ENCODE measurements around the gene SLC35A4.

Gene SLC35A4

GRCh38 chr5:140564196-140565023, at the start of gene SLC35A4, which contains the start of gene APBB3:
Gene SLC35A4 (plus strand): TSS chr5:140564828. CDS start chr5:140567170, 2,342 bp downstream.
Gene APBB3 (minus strand): TSS chr5:140564598. CDS start chr5:140564245, 353 bp downstream.
- DNase-seq, result peak; percentile 84

GRCh38 chr5:140524003-140524402, 40.6 kb upstream of the SLC35A4 start:
- no peak for DNase-seq

GRCh38 chr5:140540227-140540626, 24.4 kb upstream of the SLC35A4 start:
- no peak for DNase-seq

GRCh38 chr5:140542972-140543371, 21.7 kb upstream of the SLC35A4 start:
- no peak for DNase-seq

- DNase-seq, result no peak
Measured at GRCh38 chr5:140544986-140545385, 19.6 kb upstream of the SLC35A4 start.

GRCh38 chr5:140545606-140546005, 19.0 kb upstream of the SLC35A4 start:
- DNase-seq, result no peak

- no peak for DNase-seq
Measured at GRCh38 chr5:140546851-140547507, 17.6 kb upstream of the SLC35A4 start.

- DNase-seq, result peak; percentile 61
Measured at GRCh38 chr5:140547508-140548299, 16.9 kb upstream of the SLC35A4 start, which contains the start of gene EIF4EBP3. Gene EIF4EBP3 (plus strand): TSS chr5:140547662. CDS start chr5:140547738, 76 bp downstream.

GRCh38 chr5:140548300-140548688, 16.3 kb upstream of the SLC35A4 start:
- DNase-seq, result no peak

GRCh38 chr5:140548791-140549190, 15.8 kb upstream of the SLC35A4 start:
- DNase-seq, result no peak

- DNase-seq, result no peak
Measured at GRCh38 chr5:140549237-140550144, 15.1 kb upstream of the SLC35A4 start.

- no peak for DNase-seq
Measured at GRCh38 chr5:140550147-140551079, 14.2 kb upstream of the SLC35A4 start.

- DNase-seq, result no peak
Measured at GRCh38 chr5:140551872-140552271, 12.8 kb upstream of the SLC35A4 start.

- DNase-seq, result no peak
Measured at GRCh38 chr5:140553657-140554056, 11.0 kb upstream of the SLC35A4 start.

GRCh38 chr5:140554454-140554853, 10.2 kb upstream of the SLC35A4 start:
- no peak for DNase-seq

GRCh38 chr5:140555747-140556312, 8.8 kb upstream of the SLC35A4 start:
- no peak for DNase-seq

GRCh38 chr5:140556438-140556837, 8.2 kb upstream of the SLC35A4 start:
- no peak for DNase-seq

GRCh38 chr5:140557136-140557805, 7.4 kb upstream of the SLC35A4 start, which contains the start of gene SRA1:
Gene SRA1 (minus strand): TSS chr5:140557473. CDS start chr5:140557452, 21 bp downstream.
- DNase-seq, result peak; percentile 65

GRCh38 chr5:140557965-140558364, 6.7 kb upstream of the SLC35A4 start:
- no peak for DNase-seq

GRCh38 chr5:140558542-140558941, 6.1 kb upstream of the SLC35A4 start:
- DNase-seq, result no peak

Measured in NCI-H2171 (cell line).